H9 (cell line): ENCODE measurements around the gene PLXNA2. TPM values are rescaled to one million over a fixed set of nuclear protein-coding genes. Genes with fewer than 3 reads are reported as not detected.

Experiments
- DNase-seq: peaks from one replicate; pipeline ENCODE4 v3.0.0-alpha.2; 2017
- H2AFZ ChIP-seq: one replicate; pipeline ENCODE4 v1.6.1; 2013; ENCODE audit warnings: mild to moderate bottlenecking, low read length, control low read depth, moderate library complexity
- H2AK5ac ChIP-seq: 2 replicates; pipeline ENCODE4 v1.6.1; 2013; ENCODE audit warnings: low read length, control low read depth, mixed read lengths; ENCODE audit not compliant: insufficient read length
- H2BK120ac ChIP-seq: one replicate; pipeline ENCODE4 v1.6.1; 2013; ENCODE audit warnings: low read depth, mild to moderate bottlenecking, low read length, control low read depth, inconsistent platforms; ENCODE audit not compliant: poor library complexity, severe bottlenecking
- H2BK12ac ChIP-seq: 2 replicates; pipeline ENCODE4 v1.6.1; 2013; ENCODE audit warnings: low read length, control low read depth, mixed read lengths, low read depth; ENCODE audit not compliant: insufficient read length
- H2BK15ac ChIP-seq: 2 replicates; pipeline ENCODE4 v1.6.1; 2013; ENCODE audit warnings: low read depth, low read length, control low read depth
- H2BK20ac ChIP-seq: one replicate; pipeline ENCODE4 v1.6.1; 2013; ENCODE audit warnings: low read depth, mild to moderate bottlenecking, low read length, control low read depth, inconsistent platforms; ENCODE audit not compliant: poor library complexity, severe bottlenecking
- H2BK5ac ChIP-seq: 2 replicates; pipeline ENCODE4 v1.6.1; 2013; ENCODE audit warnings: low read length, control low read depth, mixed read lengths; ENCODE audit not compliant: insufficient read length
- H3K14ac ChIP-seq: 2 replicates; pipeline ENCODE4 v1.6.1; 2013; ENCODE audit warnings: low read length, control low read depth; ENCODE audit not compliant: insufficient read depth
- H3K18ac ChIP-seq: 2 replicates; pipeline ENCODE4 v1.6.1; 2013; ENCODE audit warnings: low read depth, mild to moderate bottlenecking, mixed read lengths, low read length, control low read depth; ENCODE audit not compliant: insufficient read length
- H3K23ac ChIP-seq: 2 replicates; pipeline ENCODE4 v1.6.1; 2013; ENCODE audit warnings: low read length, control low read depth, mixed read lengths, low read depth; ENCODE audit not compliant: insufficient read length
- H3K23me2 ChIP-seq: 2 replicates; pipeline ENCODE4 v1.6.1; 2013; ENCODE audit warnings: low read depth, mild to moderate bottlenecking, mixed read lengths, low read length, control low read depth; ENCODE audit not compliant: insufficient read length, poor library complexity, severe bottlenecking
- H3K27ac ChIP-seq: 2 replicates; pipeline ENCODE4 v1.5.1; 2013; ENCODE audit warnings: low read length, control low read depth, mixed read lengths, low read depth; ENCODE audit not compliant: insufficient read length
- H3K27me3 ChIP-seq: 2 replicates; pipeline ENCODE4 v1.6.1; 2013; ENCODE audit warnings: low read length, control low read depth, inconsistent platforms; ENCODE audit not compliant: insufficient read depth
- H3K4ac ChIP-seq: 2 replicates; pipeline ENCODE4 v1.6.1; 2013; ENCODE audit warnings: low read depth, mild to moderate bottlenecking, control low read depth, inconsistent platforms, low read length, moderate library complexity
- H3K4me1 ChIP-seq: 2 replicates; pipeline ENCODE4 v1.6.1; 2013; ENCODE audit warnings: low read length, control low read depth, inconsistent platforms; ENCODE audit not compliant: insufficient read depth
- H3K4me2 ChIP-seq: 2 replicates; pipeline ENCODE4 v1.6.1; 2013; ENCODE audit warnings: low read length, control low read depth, mixed read lengths; ENCODE audit not compliant: insufficient read length, insufficient read depth
- H3K56ac ChIP-seq: 2 replicates; pipeline ENCODE4 v1.6.1; 2013; ENCODE audit warnings: low read depth, mild to moderate bottlenecking, mixed read lengths, low read length, control low read depth; ENCODE audit not compliant: insufficient read length
- H3K79me1 ChIP-seq: 2 replicates; pipeline ENCODE4 v1.6.1; 2013; ENCODE audit warnings: low read depth, mild to moderate bottlenecking, moderate library complexity, low read length, control low read depth, inconsistent platforms; ENCODE audit not compliant: insufficient read depth, poor library complexity, severe bottlenecking
- H3K79me2 ChIP-seq: 2 replicates; pipeline ENCODE4 v1.6.1; 2013; ENCODE audit warnings: low read length, control low read depth, inconsistent platforms; ENCODE audit not compliant: insufficient read depth
- H3K9ac ChIP-seq: 2 replicates; pipeline ENCODE4 v1.6.1; 2013; ENCODE audit warnings: low read length, control low read depth, mixed read lengths; ENCODE audit not compliant: insufficient read length; ENCODE audit errors: extremely low read depth
- H3K9me3 ChIP-seq: one replicate; pipeline ENCODE4 v1.6.1; 2013; ENCODE audit warnings: low read depth, low read length, inconsistent platforms; ENCODE audit not compliant: control insufficient read depth
- H3T11ph ChIP-seq: one replicate; pipeline ENCODE4 v1.6.1; 2013; ENCODE audit warnings: mild to moderate bottlenecking, low read length, control low read depth, inconsistent platforms
- H4K20me1 ChIP-seq: one replicate; pipeline ENCODE4 v1.6.1; 2013; ENCODE audit not compliant: control insufficient read depth, insufficient read length, insufficient read depth
- H4K5ac ChIP-seq: 2 replicates; pipeline ENCODE4 v1.6.1; 2013; ENCODE audit warnings: low read depth, mild to moderate bottlenecking, mixed read lengths, low read length, control low read depth; ENCODE audit not compliant: insufficient read length
- H4K8ac ChIP-seq: replicated peaks from 2 replicates; pipeline ENCODE4 v1.6.1; 2013; ENCODE audit warnings: low read length, control low read depth, mixed read lengths, low read depth; ENCODE audit not compliant: insufficient read length
- H4K91ac ChIP-seq: 2 replicates; pipeline ENCODE4 v1.6.1; 2013; ENCODE audit warnings: low read depth, mild to moderate bottlenecking, moderate library complexity, mixed read lengths, low read length, control low read depth; ENCODE audit not compliant: insufficient read length
- H3K27ac Mint-ChIP-seq, 3 experiments: 2 replicates in 2 of 3; 3 replicates in 1 of 3; pipeline ENCODE4 v1.8.0; 2020 to 2021; ENCODE audit warnings: mixed read lengths in 3 of 3, mild to moderate bottlenecking in 1 of 3, moderate library complexity in 1 of 3
- H3K27me3 Mint-ChIP-seq: 2 replicates; pipeline ENCODE4 v1.8.0; 2021; ENCODE audit warnings: low read depth, mild to moderate bottlenecking, moderate library complexity, mixed read lengths
- H3K36me3 Mint-ChIP-seq, 3 experiments: 2 replicates in 2 of 3; 3 replicates in 1 of 3; pipeline ENCODE4 v1.8.0; 2020 to 2021; ENCODE audit warnings: low read depth in 3 of 3, mixed read lengths in 3 of 3; ENCODE audit not compliant: insufficient read depth in 1 of 3
- H3K4me1 Mint-ChIP-seq, 2 experiments: 2 replicates each; pipeline ENCODE4 v1.8.0; 2020; ENCODE audit warnings: mixed read lengths in 2 of 2
- H3K4me3 Mint-ChIP-seq, 2 experiments: 2 replicates in 1 of 2; 3 replicates in 1 of 2; pipeline ENCODE4 v1.8.0; 2020 to 2021; ENCODE audit warnings: mild to moderate bottlenecking in 2 of 2, mixed read lengths in 2 of 2, moderate library complexity in 1 of 2
- H3K9me3 Mint-ChIP-seq, 2 experiments: 2 replicates in 1 of 2; 3 replicates in 1 of 2; pipeline ENCODE4 v1.8.0; 2020; ENCODE audit warnings: mild to moderate bottlenecking in 2 of 2, mixed read lengths in 2 of 2, moderate library complexity in 1 of 2
- CTCF ChIP-seq: fragments of 200-600 bp; sonication (generic); conservative IDR thresholded peaks from 3 replicates; pipeline ENCODE4 v1.8.0; 2021; ENCODE audit warnings: antibody characterized with exemption, mild to moderate bottlenecking
- WGBS: extraction: QIAGEN DNeasy Blood & Tissue Kit; methylation state at CpG from one replicate; pipeline ENCODE4 v1.1.7; 2013; ENCODE audit warnings: missing lambda C conversion rate, low lambda C conversion rate, mixed read lengths; ENCODE audit not compliant: insufficient read length; ENCODE audit errors: extremely low coverage; 5-methylcytosine and 5-hydroxymethylcytosine counted together
- total RNA-seq: library from RNA; stranded (reverse); gene quantifications from 2 replicates; pipeline ENCODE4 v1.2.1, GENCODE V29; 2021

PLXNA2 gene
- total RNA-seq, 1 experiment from 2014 or later = 0.57 TPM

GRCh38 chr1:208288495-208288894 lies 44.3 kb upstream of the PLXNA2 start:
- no peak overlapping the region for H4K5ac ChIP-seq
- no peak overlapping the region for H2BK20ac ChIP-seq
- H3K4me1 Mint-ChIP-seq = peaks cover 12 to 15% of the 10 kb centered on the region in 2 experiments
- no peaks in the 10 kb centered on the region for H3K27me3 ChIP-seq
- no peaks in the 10 kb centered on the region for H3K27me3 Mint-ChIP-seq
- H3K27ac ChIP-seq = no peak overlapping the region
- H2BK12ac ChIP-seq = no peak overlapping the region
- no peak overlapping the region for H2BK15ac ChIP-seq
- no peak overlapping the region for H4K91ac ChIP-seq
- no peaks in the 10 kb centered on the region for H3K9me3 ChIP-seq
- no peak overlapping the region for H2AFZ ChIP-seq
- H3K9me3 Mint-ChIP-seq = no peaks in the 10 kb centered on the region
- no peaks in the 10 kb centered on the region for H3K79me1 ChIP-seq
- H3K4ac ChIP-seq = no peak overlapping the region
- H3T11ph ChIP-seq = no peak overlapping the region
- no peak overlapping the region for H2AK5ac ChIP-seq
- no peak overlapping the region for H3K14ac ChIP-seq
- H2BK120ac ChIP-seq = no peak overlapping the region
- DNase-seq = no peak
- no peak overlapping the region for H3K4me2 ChIP-seq
- peaks cover 3% of the 10 kb centered on the region for H3K23me2 ChIP-seq
- H3K36me3 Mint-ChIP-seq = no peaks in the 10 kb centered on the region
- H4K20me1 ChIP-seq = no peaks in the 10 kb centered on the region
- no peak overlapping the region for H3K9ac ChIP-seq
- H2BK5ac ChIP-seq = no peak overlapping the region
- no peak overlapping the region for H4K8ac ChIP-seq
- H3K18ac ChIP-seq = no peak overlapping the region
- H3K4me3 Mint-ChIP-seq = no peak overlapping the region
- no peaks in the 10 kb centered on the region for H3K79me2 ChIP-seq
- H3K27ac Mint-ChIP-seq = no peak overlapping the region
- no peak for TF ChIP-seq CTCF
- H3K4me1 ChIP-seq = peaks cover 5% of the 10 kb centered on the region; the same call in 1 of the 2 replicates
- H3K56ac ChIP-seq = no peak overlapping the region
- no CpG with 5 or more reads among the region's 4 CpGs for WGBS
- no peak overlapping the region for H3K23ac ChIP-seq
